SH-SY5Y (cell line): ENCODE results near the gene ADTRP.

Source experiments
- GATA2 ChIP-seq: IDR thresholded peaks from 2 replicates; pipeline ENCODE4 v1.6.1; 2011; ENCODE audit warnings: mild to moderate bottlenecking, low read depth, low read length
- GATA3 ChIP-seq: IDR thresholded peaks from 2 replicates; pipeline ENCODE4 v1.6.1; 2011; ENCODE audit warnings: low read depth, mild to moderate bottlenecking, low read length, moderate library complexity

GRCh38 chr6:11805259-11806053, 26.9 kb upstream of the ADTRP start:
- no peak for TF ChIP-seq GATA3
- TF ChIP-seq GATA2 = no peak
